ENCODE measurements around the gene GASK1A.
A peak's percentile ranks its signal among the peaks of the same experiment; 100 is the strongest.

The GASK1A gene

GRCh38 chr3:42988566-42988965 lies 9.5 kb downstream of the GASK1A start:
- Histone ChIP-seq H3K27ac (ENCODE audit: low read depth, low read length) (no peak overlapping the region), H3K9ac (ENCODE audit: low read length) (no peak overlapping the region)

DNA sequence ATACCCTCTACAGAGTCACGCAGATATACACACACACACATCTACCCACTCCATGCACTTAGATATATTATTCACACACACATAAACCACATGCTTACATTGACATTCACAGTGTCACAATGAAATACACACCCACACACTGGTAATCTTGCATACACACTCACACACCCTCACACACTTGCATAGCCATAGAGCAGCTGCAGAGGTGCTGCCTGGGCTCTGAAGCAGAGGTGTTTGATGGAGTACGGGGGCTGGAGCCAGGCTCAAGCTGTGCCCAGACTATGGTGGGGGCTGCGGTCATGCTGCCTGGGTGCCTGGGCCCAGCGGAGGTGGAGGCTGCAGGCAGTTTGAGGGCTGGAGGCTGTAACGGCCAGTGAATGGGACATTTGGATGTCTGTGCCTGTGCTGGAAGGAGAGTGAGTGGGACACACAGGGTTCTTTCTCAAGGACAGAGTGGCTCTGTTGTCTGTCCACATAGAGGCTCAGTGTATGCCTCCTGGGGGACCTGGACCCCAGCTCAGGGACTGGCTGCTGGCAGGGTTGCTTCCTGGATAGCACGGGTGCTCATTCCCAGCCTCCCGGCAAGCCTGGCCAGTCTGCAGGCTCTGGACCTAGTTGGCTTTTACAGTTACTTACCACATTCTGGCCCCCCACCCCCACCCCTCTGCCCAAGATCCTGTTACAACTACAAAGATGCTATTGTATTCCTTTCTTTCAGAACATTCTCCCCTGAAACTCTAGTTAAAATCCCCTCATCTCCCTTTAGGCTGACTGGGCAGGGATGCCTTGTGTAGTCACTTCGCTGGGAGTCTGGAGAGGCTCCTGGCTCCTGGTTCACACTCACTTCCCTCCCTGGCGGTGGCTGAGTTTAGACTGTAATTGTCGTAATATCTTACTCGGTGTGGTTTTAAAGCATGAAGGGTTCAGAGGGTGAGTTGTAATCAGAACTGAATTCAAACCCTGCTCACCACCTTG lies 12.5 kb downstream of the GASK1A start:
- no peak overlapping the region for H3K9ac ChIP-seq (ENCODE audit: low read length)
- H3K36me3 ChIP-seq (ENCODE audit: control insufficient read depth, insufficient read depth, low read length): no peaks in the 10 kb centered on the region
- H3K27me3 ChIP-seq (ENCODE audit: control insufficient read depth, insufficient read depth, low read length): no peaks in the 10 kb centered on the region
- peaks cover 1% of the 10 kb centered on the region for H3K4me1 ChIP-seq (ENCODE audit: control insufficient read depth, insufficient read depth, low read length)
- no peak overlapping the region for H3K4me3 ChIP-seq (ENCODE audit: low read length)
- H3K27ac ChIP-seq (ENCODE audit: low read depth, low read length): no peak overlapping the region

More at GRCh38 chr3:42988566-42988965, 9.5 kb downstream of the GASK1A start:
- Histone ChIP-seq H3K36me3 (ENCODE audit: control insufficient read depth, insufficient read depth, low read length) (no peaks in the 10 kb centered on the region), H3K4me1 (ENCODE audit: control insufficient read depth, insufficient read depth, low read length) (no peaks in the 10 kb centered on the region), H3K27me3 (ENCODE audit: control insufficient read depth, insufficient read depth, low read length) (no peaks in the 10 kb centered on the region), H3K4me3 (ENCODE audit: low read length) (no peak overlapping the region)

DNA sequence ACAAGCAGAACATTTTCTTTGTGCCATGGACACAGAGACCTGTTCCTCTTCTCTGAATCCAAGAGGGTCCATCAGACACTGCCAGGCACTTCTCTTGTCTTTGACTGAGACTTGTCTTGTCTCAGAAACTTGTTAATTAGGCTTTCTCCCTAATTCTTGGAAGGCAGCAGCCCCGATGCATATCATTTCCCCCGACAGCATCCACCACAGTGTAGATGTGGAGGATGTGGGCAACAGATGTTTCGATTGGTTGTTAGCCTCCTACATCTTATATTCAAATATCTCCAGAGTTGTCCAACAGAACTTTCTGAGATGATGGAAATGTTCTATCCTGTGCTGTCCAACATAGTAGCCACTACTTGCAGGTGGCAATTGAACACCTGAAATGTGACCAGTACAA lies 15.5 kb downstream of the GASK1A start:
- Histone ChIP-seq H3K36me3 (ENCODE audit: control insufficient read depth, insufficient read depth, low read length) (no peaks in the 10 kb centered on the region), H3K27ac (ENCODE audit: low read depth, low read length) (no peak overlapping the region), H3K9ac (ENCODE audit: low read length) (no peak overlapping the region), H3K4me3 (ENCODE audit: low read length) (no peak overlapping the region), H3K4me1 (ENCODE audit: control insufficient read depth, insufficient read depth, low read length) (peaks cover 8% of the 10 kb centered on the region), H3K27me3 (ENCODE audit: control insufficient read depth, insufficient read depth, low read length) (no peaks in the 10 kb centered on the region)

DNA sequence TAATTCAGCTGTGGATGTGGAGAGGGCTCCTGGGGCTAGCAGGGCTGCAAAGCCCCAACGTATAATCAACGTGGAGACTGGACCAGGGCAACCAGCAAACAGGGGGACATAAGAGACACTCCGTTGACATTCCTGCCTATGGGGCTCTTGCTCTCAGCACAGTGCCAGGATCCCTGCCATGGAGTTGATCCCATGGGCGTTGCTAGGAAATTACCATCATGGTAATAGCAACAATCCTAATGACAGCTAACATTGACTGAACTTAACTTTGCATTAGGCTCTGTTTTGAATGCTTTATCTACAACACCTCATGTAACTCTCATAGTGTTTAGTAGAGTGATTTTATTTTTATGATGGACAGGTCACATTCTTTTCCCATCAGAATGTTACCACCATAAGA lies 16.9 kb downstream of the GASK1A start:
- Histone ChIP-seq H3K27ac (ENCODE audit: low read depth, low read length) (peak overlapping the region; percentile 21), H3K27me3 (ENCODE audit: control insufficient read depth, insufficient read depth, low read length) (no peaks in the 10 kb centered on the region), H3K4me3 (ENCODE audit: low read length) (no peak overlapping the region), H3K9ac (ENCODE audit: low read length) (no peak overlapping the region), H3K36me3 (ENCODE audit: control insufficient read depth, insufficient read depth, low read length) (no peaks in the 10 kb centered on the region), H3K4me1 (ENCODE audit: control insufficient read depth, insufficient read depth, low read length) (peaks cover 14% of the 10 kb centered on the region)

DNA sequence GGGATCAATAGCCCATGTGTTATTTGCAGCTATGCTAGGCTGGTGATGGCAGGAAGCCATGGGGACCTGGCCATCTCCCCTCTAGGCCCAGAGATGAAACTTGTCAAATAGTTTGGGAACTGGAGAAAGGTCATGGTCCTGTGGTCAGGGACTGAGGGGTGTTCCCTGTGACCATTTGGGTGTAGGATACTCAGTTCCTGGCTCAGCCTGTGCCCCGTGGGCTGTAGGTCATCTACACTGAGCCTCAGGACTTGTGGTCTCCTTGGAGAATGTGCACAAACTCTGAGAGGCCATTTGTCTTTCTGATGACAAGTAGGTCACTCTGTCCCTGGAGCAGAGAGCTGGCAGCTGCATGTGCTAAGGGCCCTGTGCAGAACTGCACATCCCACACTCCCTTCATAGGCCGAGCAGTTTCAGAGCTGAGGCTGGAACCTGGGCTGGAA lies 17.5 kb downstream of the GASK1A start:
- Histone ChIP-seq H3K4me3 (ENCODE audit: low read length) (no peak overlapping the region), H3K9ac (ENCODE audit: low read length) (no peak overlapping the region), H3K36me3 (ENCODE audit: control insufficient read depth, insufficient read depth, low read length) (no peaks in the 10 kb centered on the region), H3K27me3 (ENCODE audit: control insufficient read depth, insufficient read depth, low read length) (no peaks in the 10 kb centered on the region), H3K4me1 (ENCODE audit: control insufficient read depth, insufficient read depth, low read length) (peaks cover 18% of the 10 kb centered on the region), H3K27ac (ENCODE audit: low read depth, low read length) (peak overlapping the region; percentile 21)

DNA sequence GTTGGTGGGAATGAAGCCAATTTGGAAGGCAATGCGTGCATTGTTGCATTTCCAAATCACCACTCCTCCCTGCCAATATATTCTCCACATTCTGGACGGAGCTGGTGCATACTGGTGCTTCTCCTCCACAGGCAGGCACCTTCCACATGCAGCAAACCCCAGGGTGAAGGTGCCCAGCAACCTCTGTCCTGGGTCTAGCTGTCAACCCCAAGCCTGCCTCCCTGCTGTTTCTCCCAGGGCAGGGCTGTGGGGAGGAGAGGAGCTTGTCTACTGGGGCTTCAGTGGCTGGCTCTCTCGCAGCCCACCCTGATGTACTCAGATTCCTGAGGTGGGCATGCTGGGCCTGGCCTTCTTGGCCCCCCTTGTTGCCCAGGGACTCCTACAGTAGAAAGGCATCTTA lies 20.1 kb downstream of the GASK1A start:
- H3K27me3 ChIP-seq (ENCODE audit: control insufficient read depth, insufficient read depth, low read length): no peaks in the 10 kb centered on the region
- H3K27ac ChIP-seq (ENCODE audit: low read depth, low read length): peak overlapping the region; percentile 39
- H3K4me3 ChIP-seq (ENCODE audit: low read length): no peak overlapping the region
- H3K9ac ChIP-seq (ENCODE audit: low read length): no peak overlapping the region
- peaks cover 25% of the 10 kb centered on the region for H3K4me1 ChIP-seq (ENCODE audit: control insufficient read depth, insufficient read depth, low read length)
- no peaks in the 10 kb centered on the region for H3K36me3 ChIP-seq (ENCODE audit: control insufficient read depth, insufficient read depth, low read length)

DNA sequence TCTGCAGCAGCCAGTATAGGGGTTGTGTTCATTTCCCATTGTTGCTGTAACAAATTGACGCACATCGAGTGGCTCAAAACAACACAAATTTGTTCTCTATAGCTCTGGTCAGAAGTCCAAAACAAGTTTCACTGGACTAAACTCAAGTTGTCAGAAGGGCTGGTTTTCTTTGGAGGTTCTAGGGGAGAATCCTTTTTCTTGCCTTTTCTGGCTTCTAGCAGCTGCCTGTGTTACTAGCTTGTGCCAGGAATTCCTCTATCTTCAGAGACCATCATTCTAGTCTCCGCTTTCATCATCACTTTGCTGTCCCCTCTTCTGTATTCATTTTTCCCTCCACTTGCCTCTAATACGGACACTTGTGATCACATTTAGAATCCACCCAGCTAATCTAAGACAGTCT lies 20.5 kb downstream of the GASK1A start:
- Histone ChIP-seq H3K36me3 (ENCODE audit: control insufficient read depth, insufficient read depth, low read length) (no peaks in the 10 kb centered on the region), H3K4me1 (ENCODE audit: control insufficient read depth, insufficient read depth, low read length) (peaks cover 25% of the 10 kb centered on the region), H3K27ac (ENCODE audit: low read depth, low read length) (peak overlapping the region; percentile 39), H3K4me3 (ENCODE audit: low read length) (no peak overlapping the region), H3K27me3 (ENCODE audit: control insufficient read depth, insufficient read depth, low read length) (no peaks in the 10 kb centered on the region), H3K9ac (ENCODE audit: low read length) (no peak overlapping the region)

DNA sequence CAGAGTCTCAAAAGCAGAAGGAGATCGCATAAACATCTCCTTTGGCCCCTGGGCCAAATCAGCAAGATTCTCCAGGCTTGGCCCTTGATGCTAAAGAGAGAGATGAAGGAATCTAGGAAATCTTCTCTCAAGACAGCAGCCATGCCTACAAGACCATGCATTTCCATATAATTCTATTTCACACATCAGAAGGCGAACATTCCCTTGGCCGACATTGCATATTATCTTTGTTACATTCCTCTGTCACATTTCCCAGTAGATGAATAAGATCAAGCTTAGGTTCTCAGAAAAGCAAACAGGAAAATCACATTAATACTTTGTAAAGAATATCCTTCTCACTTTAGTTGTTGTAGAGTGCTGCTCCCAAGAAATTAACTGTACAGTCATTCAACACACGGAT lies 21.3 kb downstream of the GASK1A start:
- Histone ChIP-seq H3K9ac (ENCODE audit: low read length) (no peak overlapping the region), H3K27ac (ENCODE audit: low read depth, low read length) (peak overlapping the region; percentile 86), H3K27me3 (ENCODE audit: control insufficient read depth, insufficient read depth, low read length) (no peaks in the 10 kb centered on the region), H3K4me1 (ENCODE audit: control insufficient read depth, insufficient read depth, low read length) (peaks cover 25% of the 10 kb centered on the region), H3K36me3 (ENCODE audit: control insufficient read depth, insufficient read depth, low read length) (no peaks in the 10 kb centered on the region), H3K4me3 (ENCODE audit: low read length) (no peak overlapping the region)

- Histone ChIP-seq H3K27ac (ENCODE audit: low read depth, low read length) (peak overlapping the region; percentile 86), H3K9ac (ENCODE audit: low read length) (no peak overlapping the region), H3K4me3 (ENCODE audit: low read length) (no peak overlapping the region), H3K4me1 (ENCODE audit: control insufficient read depth, insufficient read depth, low read length) (peaks cover 25% of the 10 kb centered on the region), H3K27me3 (ENCODE audit: control insufficient read depth, insufficient read depth, low read length) (no peaks in the 10 kb centered on the region), H3K36me3 (ENCODE audit: control insufficient read depth, insufficient read depth, low read length) (no peaks in the 10 kb centered on the region)
Observed at GRCh38 chr3:43001094-43001553, 22.0 kb downstream of the GASK1A start.

GRCh38 chr3:43001556-43002121 lies 22.5 kb downstream of the GASK1A start:
- Histone ChIP-seq H3K4me3 (ENCODE audit: low read length) (peak overlapping the region; percentile 30), H3K36me3 (ENCODE audit: control insufficient read depth, insufficient read depth, low read length) (no peaks in the 10 kb centered on the region), H3K27me3 (ENCODE audit: control insufficient read depth, insufficient read depth, low read length) (no peaks in the 10 kb centered on the region), H3K9ac (ENCODE audit: low read length) (no peak overlapping the region), H3K4me1 (ENCODE audit: control insufficient read depth, insufficient read depth, low read length) (peaks cover 23% of the 10 kb centered on the region), H3K27ac (ENCODE audit: low read depth, low read length) (peak overlapping the region; percentile 86)

- Histone ChIP-seq H3K4me3 (ENCODE audit: low read length) (no peak overlapping the region), H3K27me3 (ENCODE audit: control insufficient read depth, insufficient read depth, low read length) (no peaks in the 10 kb centered on the region), H3K36me3 (ENCODE audit: control insufficient read depth, insufficient read depth, low read length) (no peaks in the 10 kb centered on the region), H3K27ac (ENCODE audit: low read depth, low read length) (no peak overlapping the region), H3K4me1 (ENCODE audit: control insufficient read depth, insufficient read depth, low read length) (peaks cover 19% of the 10 kb centered on the region), H3K9ac (ENCODE audit: low read length) (no peak overlapping the region)
Observed at GRCh38 chr3:43004282-43004681, 25.2 kb downstream of the GASK1A start.

GRCh38 chr3:43005253-43005652 lies 26.1 kb downstream of the GASK1A start:
- Histone ChIP-seq H3K36me3 (ENCODE audit: control insufficient read depth, insufficient read depth, low read length) (no peaks in the 10 kb centered on the region), H3K27me3 (ENCODE audit: control insufficient read depth, insufficient read depth, low read length) (no peaks in the 10 kb centered on the region), H3K4me1 (ENCODE audit: control insufficient read depth, insufficient read depth, low read length) (peaks cover 13% of the 10 kb centered on the region), H3K4me3 (ENCODE audit: low read length) (no peak overlapping the region), H3K27ac (ENCODE audit: low read depth, low read length) (no peak overlapping the region), H3K9ac (ENCODE audit: low read length) (no peak overlapping the region)

Measured in rectal smooth muscle tissue (tissue), 1 donor.